Renal cortex interstitium (tissue), 11 donors: ENCODE measurements around the gene ARHGAP22. TPM values are rescaled to one million over a fixed set of nuclear protein-coding genes. Genes with fewer than 3 reads are reported as not detected.
"Not testable (repeated sequence)": the region's sequence is repeated elsewhere in the genome, so short reads cannot be mapped to it uniquely, and the experiment has no call there.

Experiments
- DNase-seq, 11 donors: peaks; one replicate each; pipeline ENCODE4 v3.0.0-alpha.2; 2013; ENCODE audit warnings: low read depth in 9 of 11, low spot score in 4 of 11; ENCODE audit errors: extremely low read depth in 1 of 11
- polyA plus RNA-seq, 3 donors: library from polyadenylated mRNA; unstranded; fragments of 120-200 nt; gene quantifications; one replicate each; pipeline ENCODE4 v1.2.1, GENCODE V29; 2013; ENCODE audit not compliant: insufficient read length in 3 of 3

ARHGAP22 gene
- polyA plus RNA-seq, 3 donors: 1.2 to 1.8 (median 1.3) TPM

- DNase-seq: peak in 6 of 11 donors; percentile 14 to 52 (median 24)
These were observed 165.3 kb downstream of the ARHGAP22 start for GRCh38 chr10:48439581-48440041.

DNA sequence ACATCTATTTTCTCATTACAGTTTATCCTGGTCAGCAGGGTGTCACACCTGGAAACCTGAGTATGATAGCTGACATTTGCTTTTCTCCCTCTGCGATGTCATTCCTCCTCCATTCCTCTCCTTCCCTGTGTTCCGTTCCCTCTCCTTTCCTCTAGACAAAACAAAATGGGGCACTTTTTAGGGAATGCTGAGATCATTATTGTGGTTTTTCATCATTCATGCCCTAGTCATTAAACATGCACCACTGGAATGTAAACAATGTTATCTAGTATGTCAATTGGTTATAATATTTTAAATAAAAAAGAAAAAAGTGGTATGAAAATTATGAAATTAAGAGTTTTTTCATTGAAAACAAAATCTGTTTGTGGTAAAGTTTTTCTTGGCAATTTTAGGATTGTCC is 165.8 kb downstream of the ARHGAP22 start:
- DNase-seq: no peak

DNA sequence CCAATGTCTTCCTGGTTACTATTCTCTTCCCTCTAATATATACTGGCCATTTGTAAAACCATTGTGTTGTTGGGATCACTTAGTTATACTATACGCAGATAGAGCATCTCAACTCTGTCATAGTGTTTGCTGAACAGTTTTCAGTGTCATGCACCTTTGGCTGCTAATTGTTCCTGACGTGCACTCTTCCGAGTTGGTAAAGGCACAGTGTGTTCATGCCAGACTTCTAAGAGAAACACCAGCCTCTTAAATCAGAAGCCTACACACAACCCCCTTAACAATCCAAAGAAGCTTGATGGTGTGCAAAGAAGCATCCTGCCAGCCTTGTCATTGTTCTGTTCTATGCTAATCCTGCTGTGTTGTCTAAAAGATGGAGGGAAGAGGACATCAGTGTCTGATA is 167.3 kb downstream of the ARHGAP22 start:
- no peak for DNase-seq

DNA sequence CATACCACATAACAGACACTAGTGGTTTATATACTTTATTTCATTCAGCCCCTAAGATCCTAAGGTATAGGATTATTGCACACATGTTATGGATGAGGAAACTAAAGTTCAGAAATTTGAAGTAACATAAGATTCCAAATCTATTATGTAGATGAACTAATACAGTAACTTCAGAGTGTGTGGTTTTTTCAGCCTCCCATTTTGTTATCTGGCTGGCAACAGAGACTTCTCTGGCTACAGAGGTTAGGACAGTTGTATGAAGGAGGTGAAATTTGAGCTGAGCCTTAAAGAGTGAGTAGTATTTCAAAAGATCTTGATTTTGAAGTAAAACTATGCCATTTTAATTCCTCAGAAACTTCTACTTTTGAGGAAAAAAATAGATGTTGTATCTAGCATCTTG is 173.0 kb downstream of the ARHGAP22 start:
- no peak for DNase-seq

- DNase-seq: no peak
These were observed 174.4 kb downstream of the ARHGAP22 start for GRCh38 chr10:48430402-48430993.

- DNase-seq: no peak
These were observed 175.6 kb downstream of the ARHGAP22 start for GRCh38 chr10:48429309-48429708.

- DNase-seq: no peak
These were observed 176.0 kb downstream of the ARHGAP22 start for GRCh38 chr10:48428896-48429295.

DNA sequence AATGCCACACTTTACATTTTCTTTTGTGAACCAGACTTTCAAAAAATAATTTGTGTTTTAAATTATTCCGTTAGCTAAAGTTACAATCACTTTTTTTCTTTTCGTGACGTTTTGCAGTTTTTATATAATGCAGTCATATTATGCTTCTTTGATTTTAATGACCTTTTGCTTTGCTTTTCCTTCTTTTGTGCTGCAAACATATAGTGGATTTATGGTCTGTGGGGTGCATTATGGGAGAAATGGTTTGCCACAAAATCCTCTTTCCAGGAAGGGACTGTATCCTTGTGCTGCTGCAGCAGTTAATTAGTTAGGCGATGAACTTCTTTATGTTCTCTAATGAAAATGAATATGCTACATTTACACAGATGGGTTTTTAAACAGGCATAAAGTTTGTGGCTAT is 181.0 kb downstream of the ARHGAP22 start:
- peak in 5 of 11 donors; percentile 16 to 44 (median 24) for DNase-seq

DNA sequence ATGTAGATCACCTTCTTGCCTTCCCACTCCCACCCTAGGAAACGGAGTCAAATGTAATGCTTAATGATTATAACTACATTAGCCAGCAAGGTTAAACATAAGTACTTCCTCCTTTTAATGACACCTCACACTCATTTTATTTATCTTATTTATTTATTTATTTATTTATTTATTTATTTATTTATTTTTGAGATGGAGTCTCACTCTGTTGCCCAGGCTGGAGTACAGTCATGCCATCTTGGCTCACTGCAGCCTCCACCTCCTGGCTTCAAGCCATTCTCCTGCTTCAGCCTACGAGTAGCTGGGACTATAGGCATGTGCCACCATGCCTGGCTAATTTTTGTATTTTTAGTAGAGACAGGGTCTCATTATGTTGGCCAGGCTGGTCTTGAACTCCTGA is 183.0 kb downstream of the ARHGAP22 start:
- DNase-seq: not testable (repeated sequence)

GRCh38 chr10:48419714-48420113 is 185.2 kb downstream of the ARHGAP22 start:
- no peak for DNase-seq

GRCh38 chr10:48418189-48418788 is 186.6 kb downstream of the ARHGAP22 start:
- DNase-seq: no peak

- DNase-seq: no peak
These were observed 187.5 kb downstream of the ARHGAP22 start for GRCh38 chr10:48417374-48417773.

GRCh38 chr10:48416584-48417232 is 188.2 kb downstream of the ARHGAP22 start:
- no peak for DNase-seq

GRCh38 chr10:48414778-48415177 is 190.1 kb downstream of the ARHGAP22 start:
- no peak for DNase-seq

DNA sequence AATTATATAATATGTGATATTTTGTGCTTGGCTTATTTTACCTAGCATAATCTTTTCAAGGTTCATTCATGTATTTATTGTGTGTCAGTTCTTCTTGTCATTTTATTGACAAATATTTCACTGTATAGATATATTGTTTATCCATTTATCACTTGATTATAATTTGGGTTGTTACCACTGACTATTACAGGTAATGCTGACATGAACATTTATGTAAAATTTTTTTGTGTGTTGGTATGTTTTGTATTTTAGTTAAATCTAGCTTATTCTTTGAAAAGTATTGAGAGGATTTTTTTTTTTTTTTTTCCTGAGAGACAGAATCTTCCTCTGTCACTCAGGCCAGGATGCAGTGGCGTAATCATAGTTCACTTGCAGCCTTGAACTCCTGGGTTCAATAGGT is 190.7 kb downstream of the ARHGAP22 start:
- DNase-seq: no peak

DNA sequence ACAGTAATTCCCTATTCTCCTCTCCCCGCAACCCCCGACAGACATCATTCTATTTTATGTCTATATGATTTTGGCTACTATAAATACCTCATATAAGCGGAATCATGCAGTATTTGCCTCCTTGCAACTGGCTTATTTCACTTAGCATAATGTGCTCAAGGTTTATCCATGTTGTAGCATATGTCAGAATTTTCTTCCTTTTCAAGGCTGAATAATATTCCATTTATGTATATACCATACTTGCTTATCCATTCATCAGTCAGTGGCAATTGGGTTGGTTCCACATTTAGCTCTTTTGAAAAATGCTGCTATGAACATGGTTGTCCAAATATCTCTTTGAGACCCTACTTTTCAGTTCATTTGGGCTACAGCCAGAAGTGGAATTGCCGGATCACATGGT is 191.9 kb downstream of the ARHGAP22 start:
- DNase-seq: no peak

DNA sequence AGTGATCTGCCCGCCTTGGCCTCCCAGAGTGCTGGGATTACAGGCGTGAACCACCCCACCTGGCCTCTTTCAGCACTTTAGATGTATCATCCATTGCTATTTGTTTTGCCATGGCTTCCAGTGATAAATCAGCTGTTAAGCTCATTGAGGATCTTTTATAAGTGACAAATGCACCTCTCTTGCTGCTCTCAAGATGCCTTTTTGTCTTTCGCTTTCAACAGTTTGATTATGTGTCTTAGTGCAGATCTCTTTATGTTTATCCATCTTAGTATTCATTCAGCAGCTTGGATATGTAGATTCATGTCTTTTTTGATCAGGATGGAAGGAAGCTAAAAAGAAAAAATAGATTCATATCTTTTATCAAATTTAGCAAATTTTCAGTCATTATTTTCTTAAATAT is 192.8 kb downstream of the ARHGAP22 start:
- DNase-seq: no peak

DNA sequence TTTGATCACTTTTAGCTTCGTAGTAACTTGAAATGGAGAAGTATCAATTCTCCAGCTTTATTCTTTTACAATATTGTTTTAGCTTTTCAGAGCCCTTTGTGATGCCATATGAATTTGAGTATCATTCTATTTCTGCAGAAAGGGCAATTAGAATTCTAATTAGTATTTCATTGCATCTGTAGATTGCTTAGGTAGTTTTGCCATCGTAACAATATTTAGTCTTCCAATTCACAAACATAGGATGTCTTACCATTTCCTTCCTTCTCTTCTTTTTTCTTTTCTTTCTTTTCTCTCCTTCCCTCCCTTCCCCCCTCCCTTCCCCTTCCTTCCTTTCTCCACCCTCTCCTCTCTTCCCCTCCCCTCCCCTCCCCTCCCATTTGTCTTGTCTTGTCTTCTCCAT is 193.4 kb downstream of the ARHGAP22 start:
- DNase-seq: no peak

DNA sequence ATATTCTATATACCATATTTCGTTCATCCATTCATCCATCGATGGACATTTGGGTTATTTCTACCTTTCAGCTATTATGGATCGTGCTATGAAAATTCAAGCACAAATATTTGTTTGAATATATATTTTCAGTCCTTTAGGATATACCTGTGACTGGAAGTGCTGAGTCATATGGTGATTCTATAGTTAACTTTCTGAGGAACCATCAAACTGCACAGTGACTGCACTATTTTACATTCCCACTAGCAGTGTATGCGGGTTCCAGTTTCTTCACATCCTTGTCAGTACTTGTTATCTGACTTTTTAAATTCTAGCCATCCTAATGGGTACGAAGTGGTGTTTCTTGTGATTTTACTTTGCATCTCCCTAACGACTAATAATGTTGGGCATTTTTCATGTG is 194.4 kb downstream of the ARHGAP22 start:
- no peak for DNase-seq

- DNase-seq: no peak
These were observed 198.2 kb downstream of the ARHGAP22 start for GRCh38 chr10:48406658-48407057.

- DNase-seq: no peak
These were observed 198.7 kb downstream of the ARHGAP22 start for GRCh38 chr10:48406204-48406603.
